ENCODE data around the gene PLCB2. TPM values are rescaled to one million over a fixed set of nuclear protein-coding genes. Genes with fewer than 3 reads are reported as not detected.

Gene PLCB2
- total and polyA plus RNA-seq, 2 donors (not counting 3 experiments of a cell fraction or from before 2014, with no cell fraction given), result 1.5 to 1.6 TPM

DNA sequence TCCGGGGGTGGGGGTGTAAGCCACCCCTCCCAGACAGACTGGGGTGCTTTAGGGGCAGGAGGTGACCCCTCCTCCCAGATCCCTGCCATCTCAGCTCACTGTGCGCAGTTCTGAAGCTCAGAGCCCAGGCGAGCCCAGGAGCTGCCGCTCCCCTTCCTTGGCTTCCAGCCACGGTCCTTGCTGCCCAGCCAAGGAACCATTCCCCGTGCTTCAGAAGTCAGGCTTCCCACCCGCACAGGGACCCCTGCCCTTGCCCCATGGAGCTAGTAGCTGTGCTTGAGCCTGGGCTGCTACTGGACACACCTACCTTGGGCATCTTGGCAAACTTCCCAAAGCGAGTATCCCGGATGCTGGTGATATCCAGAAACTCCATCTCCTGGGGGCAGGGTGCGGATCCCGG is 4.8 kb downstream of the PLCB2 start:
- dilution Hi-C loops (cut with MboI; ENCODE audit: extremely low pct_ligation_motif_present, low sequenced_read_pairs), result no loop called here
- H3K79me2 ChIP-seq (ENCODE audit: control insufficient read depth, insufficient read depth, low read length), result no peaks in the 10 kb centered on the region
- H3K27me3 ChIP-seq (ENCODE audit: control insufficient read depth in 2 of 2, insufficient read depth in 2 of 2, low read length in 2 of 2), result peaks cover 5 to 11% of the 10 kb centered on the region in 2 experiments
- no peaks in the 10 kb centered on the region for H3K36me3 ChIP-seq (ENCODE audit: control insufficient read depth in 2 of 2, extremely low read depth in 1 of 2, insufficient read depth in 2 of 2, low read length in 2 of 2)
- no peak overlapping the region for H3K4me2 ChIP-seq (ENCODE audit: insufficient read depth, low read length)
- H3K9me3 ChIP-seq (replicated peaks; ENCODE audit: control insufficient read depth, insufficient read depth, low read length), result no peaks in the 10 kb centered on the region
- H3K9me1 ChIP-seq (replicated peaks; ENCODE audit: control insufficient read depth, extremely low read depth, insufficient read depth, low read length), result no peaks in the 10 kb centered on the region
- H3K4me1 ChIP-seq (ENCODE audit: control insufficient read depth, extremely low read depth, insufficient read depth, low read length), result no peaks in the 10 kb centered on the region
- DNase-seq (ENCODE audit: low read depth, low spot score) (no peak), FAIRE-seq (no peak)
- POLR2A ChIA-PET, result no interaction called here
- CTCF ChIA-PET, result interaction anchor here (0.8 to 3.9 kb wide), 9 partner anchors 9 to 37 kb away, joined by 3 to 32 read pairs (median 4); no protein-coding TSS in a partner anchor
- H2AFZ ChIP-seq (ENCODE audit: low read depth, low read length), result no peak overlapping the region
- BruUV-seq (replicated peaks), result no TSS peak
- no peak overlapping the region for H3K27ac ChIP-seq (ENCODE audit: insufficient read depth, low read depth, low read length)
- no peak overlapping the region for H3K9ac ChIP-seq (replicated peaks; ENCODE audit: extremely low read depth, insufficient read depth, low read length)
- intact Hi-C loops (cut with micrococcal nuclease), result no loop called here
- TF ChIP-seq EZH2 (IDR thresholded peaks at IDR 0.05; ENCODE audit: borderline replicate concordance, low read depth, low read length, severe bottlenecking), result no peak
- TF ChIP-seq FOS (IDR thresholded peaks at IDR 0.05; ENCODE audit: borderline replicate concordance, insufficient read depth, low read length), result no peak
- no peak for TF ChIP-seq MYC (IDR thresholded peaks at IDR 0.05; ENCODE audit: low read depth, low read length)
- no peak for TF ChIP-seq MAX (IDR thresholded peaks at IDR 0.05; ENCODE audit: insufficient read depth, insufficient read length)
- no peak for TF ChIP-seq JUN (IDR thresholded peaks at IDR 0.05; ENCODE audit: borderline replicate concordance, insufficient read depth, insufficient read length, low read depth)
- TF ChIP-seq POLR2A (IDR thresholded peaks at IDR 0.05; ENCODE audit: low read depth, low read length), result no peak
- TF ChIP-seq CTCF (IDR thresholded peaks at IDR 0.05; ENCODE audit: extremely low read depth in 1 of 2, insufficient read depth in 1 of 2, low read depth in 1 of 2, low read length in 2 of 2), result no peak
- no peak for TF ChIP-seq POLR2AphosphoS5 (IDR thresholded peaks at IDR 0.05; ENCODE audit: insufficient read depth, low read depth, low read length)
- no peak for TF ChIP-seq GATA2 (IDR thresholded peaks at IDR 0.05; ENCODE audit: insufficient read depth, insufficient read length, low read depth, low read length)
- no peaks in the 10 kb centered on the region for H4K20me1 ChIP-seq (replicated peaks; ENCODE audit: control insufficient read depth, extremely low read depth, insufficient read depth, low read length)
- H3K4me3 ChIP-seq (replicated peaks in 1 of 3; ENCODE audit: insufficient read depth in 1 of 3, low read depth in 1 of 3, low read length in 3 of 3), result no peak overlapping the region

All from endothelial cell of umbilical vein (primary cell).